Measurements from ENCODE around the gene GTF2I. TPM values are rescaled to one million over a fixed set of nuclear protein-coding genes. Genes with fewer than 3 reads are reported as not detected.

GTF2I gene
- total and polyA plus RNA-seq, 10 of the 15 experiments (the other 5 are each of a cell fraction or from before 2014, with no cell fraction given): 6.7 to 172 (median 96.9) TPM

- POLR2A ChIA-PET: no interaction called here
- FAIRE-seq: no peak
- SMC1A ChIA-PET (ENCODE audit: uncharacterized antibody, unreplicated experiment): no interaction called here
- H3K4me2 ChIP-seq (ENCODE audit: control insufficient read depth, insufficient read depth): no peak overlapping the region
- H3K27me3 ChIP-seq (replicated peaks in 1 of 2; ENCODE audit: control insufficient read depth in 2 of 2, insufficient read depth in 2 of 2, low read length in 1 of 2): no peaks in the 10 kb centered on the region
- H3K27ac ChIP-seq (ENCODE audit: control insufficient read depth, insufficient read depth): no peak overlapping the region
- intact Hi-C loops (cut with micrococcal nuclease; ENCODE audit: unreplicated experiment) (no loop called here), in situ Hi-C loops (cut with MboI) (no loop called here)
- no peak for DNase-seq (ENCODE audit: low read depth, low spot score)
- no TSS peak for BruUV-seq (replicated peaks)
- WGBS (ENCODE audit: insufficient coverage, insufficient replicate concordance, low lambda C conversion rate, missing lambda C conversion rate): 98% methylated on average over 16 of the region's 16 CpGs
- no peak overlapping the region for H3K4me3 ChIP-seq
- no peaks in the 10 kb centered on the region for H3K79me2 ChIP-seq (ENCODE audit: control insufficient read depth, insufficient read depth, low read length)
- RAD21 ChIA-PET (ENCODE audit: unreplicated experiment): no interaction called here
- H4K20me1 ChIP-seq (ENCODE audit: control insufficient read depth, insufficient read depth): no peaks in the 10 kb centered on the region
- H3K9me3 ChIP-seq (replicated peaks; ENCODE audit: control insufficient read depth, insufficient read depth, low read length): no peaks in the 10 kb centered on the region
- H3K36me3 ChIP-seq (ENCODE audit: control insufficient read depth in 2 of 2, insufficient read depth in 2 of 2, low read length in 1 of 2): peaks cover 3 to 19% of the 10 kb centered on the region in 2 experiments
- CTCF ChIA-PET: no interaction called here
- no peak overlapping the region for H3K9ac ChIP-seq (ENCODE audit: control insufficient read depth, insufficient read depth, low read length)
- no peaks in the 10 kb centered on the region for H3K4me1 ChIP-seq (ENCODE audit: control insufficient read depth, insufficient read depth, low read length)
- no peak for ATAC-seq
- H2AFZ ChIP-seq (ENCODE audit: control insufficient read depth, low read depth, low read length): no peak overlapping the region
- no peak for TF ChIP-seq MEF2A (IDR thresholded peaks at IDR 0.05; ENCODE audit: insufficient read depth, low read depth, low read length)
- no peak for TF ChIP-seq BACH1 (IDR thresholded peaks at IDR 0.05; ENCODE audit: borderline replicate concordance)
- TF ChIP-seq RUNX3 (IDR thresholded peaks at IDR 0.05; ENCODE audit: low read length): no peak
- TF ChIP-seq, protein P1, sequence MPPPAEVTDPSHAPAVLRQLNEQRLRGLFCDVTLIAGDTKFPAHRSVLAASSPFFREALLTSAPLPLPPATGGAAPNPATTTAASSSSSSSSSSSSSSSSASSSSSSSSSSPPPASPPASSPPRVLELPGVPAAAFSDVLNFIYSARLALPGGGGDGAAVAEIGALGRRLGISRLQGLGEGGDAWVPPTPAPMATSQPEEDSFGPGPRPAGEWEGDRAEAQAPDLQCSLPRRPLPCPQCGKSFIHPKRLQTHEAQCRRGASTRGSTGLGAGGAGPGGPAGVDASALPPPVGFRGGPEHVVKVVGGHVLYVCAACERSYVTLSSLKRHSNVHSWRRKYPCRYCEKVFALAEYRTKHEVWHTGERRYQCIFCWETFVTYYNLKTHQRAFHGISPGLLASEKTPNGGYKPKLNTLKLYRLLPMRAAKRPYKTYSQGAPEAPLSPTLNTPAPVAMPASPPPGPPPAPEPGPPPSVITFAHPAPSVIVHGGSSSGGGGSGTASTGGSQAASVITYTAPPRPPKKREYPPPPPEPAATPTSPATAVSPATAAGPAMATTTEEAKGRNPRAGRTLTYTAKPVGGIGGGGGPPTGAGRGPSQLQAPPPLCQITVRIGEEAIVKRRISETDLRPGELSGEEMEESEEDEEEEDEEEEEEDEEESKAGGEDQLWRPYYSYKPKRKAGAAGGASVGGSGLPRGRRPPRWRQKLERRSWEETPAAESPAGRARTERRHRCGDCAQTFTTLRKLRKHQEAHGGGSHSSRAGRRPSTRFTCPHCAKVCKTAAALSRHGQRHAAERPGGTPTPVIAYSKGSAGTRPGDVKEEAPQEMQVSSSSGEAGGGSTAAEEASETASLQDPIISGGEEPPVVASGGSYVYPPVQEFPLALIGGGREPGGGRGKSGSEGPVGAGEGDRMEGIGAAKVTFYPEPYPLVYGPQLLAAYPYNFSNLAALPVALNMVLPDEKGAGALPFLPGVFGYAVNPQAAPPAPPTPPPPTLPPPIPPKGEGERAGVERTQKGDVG (CRISPR knock-in tag; IDR thresholded peaks at IDR 0.05): no peak
- TF ChIP-seq YBX1 (IDR thresholded peaks at IDR 0.05): no peak
- no peak for TF ChIP-seq RAD21 (IDR thresholded peaks at IDR 0.05; ENCODE audit: insufficient read depth, low read depth, low read length)
- TF ChIP-seq NKRF (conservative IDR thresholded peaks at IDR 0.05): no peak
- no peak for TF ChIP-seq CUX1 (IDR thresholded peaks at IDR 0.05; ENCODE audit: insufficient replicate concordance, low read depth, low read length)
- TF ChIP-seq RAD51 (IDR thresholded peaks at IDR 0.05): no peak
- no peak for TF ChIP-seq MYB (IDR thresholded peaks at IDR 0.05; ENCODE audit: borderline replicate concordance, low read depth, low read length)
- no peak for TF ChIP-seq REST (IDR thresholded peaks at IDR 0.05; ENCODE audit: low read depth, low read length)
These were observed 64.6 kb downstream of the GTF2I start for GRCh38 chr7:74722153-74722552.
